ENCODE results near the gene RNF135.

- no peak for TF ChIP-seq EP300 (IDR thresholded peaks at IDR 0.05; ENCODE audit: borderline replicate concordance in 1 of 2, control insufficient read depth in 1 of 2, low read depth in 2 of 2, low read length in 2 of 2)
- TF ChIP-seq FOS (IDR thresholded peaks at IDR 0.05; ENCODE audit: borderline replicate concordance, extremely low read depth, insufficient read length), result no peak
- TF ChIP-seq NRF1 (conservative IDR thresholded peaks at IDR 0.05; ENCODE audit: low read depth, low read length), result no peak
These were observed 5.2 kb upstream of the RNF135 start for GRCh38 chr17:30965686-30966085.

Measured in GM12878 (cell line).